ENCODE results near the gene USP9X.

- no peak for TF ChIP-seq TAF1 (IDR thresholded peaks at IDR 0.05; ENCODE audit: low read depth)
- TF ChIP-seq TCF12 (IDR thresholded peaks at IDR 0.05; ENCODE audit: low read depth) = no peak
- TF ChIP-seq EP300 (IDR thresholded peaks at IDR 0.05; ENCODE audit: borderline replicate concordance) = no peak
- TF ChIP-seq CEBPB (IDR thresholded peaks at IDR 0.05) = no peak
- TF ChIP-seq RAD21 (IDR thresholded peaks at IDR 0.05; ENCODE audit: low read depth) = no peak
- TF ChIP-seq YY1 (IDR thresholded peaks at IDR 0.05; ENCODE audit: low read depth) = no peak
- TF ChIP-seq NFIC (IDR thresholded peaks at IDR 0.05) = no peak
- TF ChIP-seq MAX (IDR thresholded peaks at IDR 0.05) = no peak
- TF ChIP-seq FOXM1 (IDR thresholded peaks at IDR 0.05; ENCODE audit: borderline replicate concordance, low read depth) = no peak
- TF ChIP-seq, protein P1, sequence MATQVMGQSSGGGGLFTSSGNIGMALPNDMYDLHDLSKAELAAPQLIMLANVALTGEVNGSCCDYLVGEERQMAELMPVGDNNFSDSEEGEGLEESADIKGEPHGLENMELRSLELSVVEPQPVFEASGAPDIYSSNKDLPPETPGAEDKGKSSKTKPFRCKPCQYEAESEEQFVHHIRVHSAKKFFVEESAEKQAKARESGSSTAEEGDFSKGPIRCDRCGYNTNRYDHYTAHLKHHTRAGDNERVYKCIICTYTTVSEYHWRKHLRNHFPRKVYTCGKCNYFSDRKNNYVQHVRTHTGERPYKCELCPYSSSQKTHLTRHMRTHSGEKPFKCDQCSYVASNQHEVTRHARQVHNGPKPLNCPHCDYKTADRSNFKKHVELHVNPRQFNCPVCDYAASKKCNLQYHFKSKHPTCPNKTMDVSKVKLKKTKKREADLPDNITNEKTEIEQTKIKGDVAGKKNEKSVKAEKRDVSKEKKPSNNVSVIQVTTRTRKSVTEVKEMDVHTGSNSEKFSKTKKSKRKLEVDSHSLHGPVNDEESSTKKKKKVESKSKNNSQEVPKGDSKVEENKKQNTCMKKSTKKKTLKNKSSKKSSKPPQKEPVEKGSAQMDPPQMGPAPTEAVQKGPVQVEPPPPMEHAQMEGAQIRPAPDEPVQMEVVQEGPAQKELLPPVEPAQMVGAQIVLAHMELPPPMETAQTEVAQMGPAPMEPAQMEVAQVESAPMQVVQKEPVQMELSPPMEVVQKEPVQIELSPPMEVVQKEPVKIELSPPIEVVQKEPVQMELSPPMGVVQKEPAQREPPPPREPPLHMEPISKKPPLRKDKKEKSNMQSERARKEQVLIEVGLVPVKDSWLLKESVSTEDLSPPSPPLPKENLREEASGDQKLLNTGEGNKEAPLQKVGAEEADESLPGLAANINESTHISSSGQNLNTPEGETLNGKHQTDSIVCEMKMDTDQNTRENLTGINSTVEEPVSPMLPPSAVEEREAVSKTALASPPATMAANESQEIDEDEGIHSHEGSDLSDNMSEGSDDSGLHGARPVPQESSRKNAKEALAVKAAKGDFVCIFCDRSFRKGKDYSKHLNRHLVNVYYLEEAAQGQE (IDR thresholded peaks at IDR 0.05; ENCODE audit: low read depth) = no peak
- no peak for TF ChIP-seq CREB1 (IDR thresholded peaks at IDR 0.05; ENCODE audit: low read depth)
- no peak for TF ChIP-seq EGR1 (IDR thresholded peaks at IDR 0.05)
- TF ChIP-seq TEAD4 (IDR thresholded peaks at IDR 0.05) = no peak
- TF ChIP-seq, protein P2, sequence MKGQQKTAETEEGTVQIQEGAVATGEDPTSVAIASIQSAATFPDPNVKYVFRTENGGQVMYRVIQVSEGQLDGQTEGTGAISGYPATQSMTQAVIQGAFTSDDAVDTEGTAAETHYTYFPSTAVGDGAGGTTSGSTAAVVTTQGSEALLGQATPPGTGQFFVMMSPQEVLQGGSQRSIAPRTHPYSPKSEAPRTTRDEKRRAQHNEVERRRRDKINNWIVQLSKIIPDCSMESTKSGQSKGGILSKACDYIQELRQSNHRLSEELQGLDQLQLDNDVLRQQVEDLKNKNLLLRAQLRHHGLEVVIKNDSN (IDR thresholded peaks at IDR 0.05) = no peak
Measured at GRCh38 chrX:41177297-41177696, 92.1 kb downstream of the USP9X start.

Measured in Ishikawa (cell line).